ENCODE data around the gene NLRC5.

Gene NLRC5

DNA sequence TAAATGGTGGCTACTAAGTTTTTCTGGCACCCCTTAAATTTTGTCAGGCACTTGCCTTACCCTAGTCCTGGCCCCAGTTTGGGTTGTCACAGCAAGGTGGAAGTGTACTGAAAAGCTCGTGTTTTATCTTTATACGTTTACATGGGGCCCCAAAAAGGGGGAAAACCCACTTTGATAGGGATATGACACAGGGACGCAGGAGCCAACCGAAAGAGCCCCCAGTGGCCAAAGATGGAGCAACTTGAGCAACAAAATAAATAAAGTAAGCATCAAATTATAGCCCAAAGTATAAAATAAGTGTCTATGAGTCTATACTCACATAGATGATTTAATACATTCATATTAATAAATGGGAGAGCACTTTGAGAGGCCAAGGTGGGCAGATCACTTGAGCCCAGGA lies 32.6 kb upstream of the NLRC5 start:
- no peak for DNase-seq (ENCODE audit: insufficient read length, low spot score)
- no peak for FAIRE-seq
- TF ChIP-seq POLR2AphosphoS5 (IDR thresholded peaks at IDR 0.05; ENCODE audit: low read depth, low read length) (no peak), POU2F2 (IDR thresholded peaks at IDR 0.05; ENCODE audit: low read depth, low read length) (no peak), PAX5 (IDR thresholded peaks at IDR 0.05; ENCODE audit: insufficient read depth, low read length, severe bottlenecking) (no peak), SPI1 (IDR thresholded peaks at IDR 0.05; ENCODE audit: low read depth, low read length) (no peak), POLR2A (IDR thresholded peaks at IDR 0.05; ENCODE audit: low read depth, low read length) (no peak), TAF1 (IDR thresholded peaks at IDR 0.05; ENCODE audit: low read depth, low read length) (no peak)

- DNase-seq (ENCODE audit: insufficient read length, low spot score) = no peak
- no peak for FAIRE-seq
- TF ChIP-seq POU2F2 (IDR thresholded peaks at IDR 0.05; ENCODE audit: low read depth, low read length) (no peak), POLR2A (IDR thresholded peaks at IDR 0.05; ENCODE audit: low read depth, low read length) (no peak), SPI1 (IDR thresholded peaks at IDR 0.05; ENCODE audit: low read depth, low read length) (no peak), PAX5 (IDR thresholded peaks at IDR 0.05; ENCODE audit: insufficient read depth, low read length, severe bottlenecking) (no peak), TAF1 (IDR thresholded peaks at IDR 0.05; ENCODE audit: low read depth, low read length) (no peak)
Measured at GRCh38 chr16:56960681-56961281, 28.6 kb upstream of the NLRC5 start.

DNA sequence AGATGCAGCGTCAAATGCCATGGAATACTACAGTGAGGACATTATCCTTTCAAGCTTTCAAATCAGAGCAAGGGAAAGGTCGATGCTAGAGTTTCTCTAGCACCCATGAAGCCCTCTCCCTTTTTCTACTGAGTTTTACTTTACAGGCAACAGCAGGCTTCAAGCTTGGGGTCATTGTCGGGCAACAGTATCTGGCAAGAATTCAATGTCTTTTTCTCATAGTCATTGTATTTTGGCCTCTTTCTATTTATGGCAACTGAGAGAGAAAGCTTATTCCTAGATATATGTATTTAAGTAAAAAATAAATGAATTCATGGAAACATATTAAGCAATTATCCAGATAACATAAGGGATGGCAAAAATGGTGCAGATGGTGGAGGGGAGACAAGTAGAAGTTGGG lies 28.0 kb upstream of the NLRC5 start:
- no peak for FAIRE-seq
- no peak for DNase-seq (ENCODE audit: insufficient read length, low spot score)
- no peak for TF ChIP-seq PAX5 (IDR thresholded peaks at IDR 0.05; ENCODE audit: insufficient read depth, low read length, severe bottlenecking)
- no peak for TF ChIP-seq POLR2AphosphoS5 (IDR thresholded peaks at IDR 0.05; ENCODE audit: low read depth, low read length)

- TF ChIP-seq TAF1 (IDR thresholded peaks at IDR 0.05; ENCODE audit: low read depth, low read length) (no peak), PAX5 (IDR thresholded peaks at IDR 0.05; ENCODE audit: insufficient read depth, low read length, severe bottlenecking) (no peak), SPI1 (IDR thresholded peaks at IDR 0.05; ENCODE audit: low read depth, low read length) (no peak), POLR2AphosphoS5 (IDR thresholded peaks at IDR 0.05; ENCODE audit: low read depth, low read length) (no peak), POLR2A (IDR thresholded peaks at IDR 0.05; ENCODE audit: low read depth, low read length) (no peak), POU2F2 (IDR thresholded peaks at IDR 0.05; ENCODE audit: low read depth, low read length) (no peak)
- no peak for FAIRE-seq
- DNase-seq (ENCODE audit: insufficient read length, low spot score) = no peak
Measured at GRCh38 chr16:56961851-56962281, 27.5 kb upstream of the NLRC5 start, which contains the start of gene CETP. Gene CETP, plus strand, starts transcription at chr16:56961950. Its CDS starts 30 bp downstream, at chr16:56961980.

- TF ChIP-seq PAX5 (IDR thresholded peaks at IDR 0.05; ENCODE audit: insufficient read depth, low read length, severe bottlenecking) (no peak), POU2F2 (IDR thresholded peaks at IDR 0.05; ENCODE audit: low read depth, low read length) (peak; percentile 22; the same call in 1 of the 2 replicates)
- FAIRE-seq (peak; percentile 87), DNase-seq (ENCODE audit: insufficient read length, low spot score) (peak; percentile 76)
Measured at GRCh38 chr16:56964243-56965148, 24.9 kb upstream of the NLRC5 start.

DNA sequence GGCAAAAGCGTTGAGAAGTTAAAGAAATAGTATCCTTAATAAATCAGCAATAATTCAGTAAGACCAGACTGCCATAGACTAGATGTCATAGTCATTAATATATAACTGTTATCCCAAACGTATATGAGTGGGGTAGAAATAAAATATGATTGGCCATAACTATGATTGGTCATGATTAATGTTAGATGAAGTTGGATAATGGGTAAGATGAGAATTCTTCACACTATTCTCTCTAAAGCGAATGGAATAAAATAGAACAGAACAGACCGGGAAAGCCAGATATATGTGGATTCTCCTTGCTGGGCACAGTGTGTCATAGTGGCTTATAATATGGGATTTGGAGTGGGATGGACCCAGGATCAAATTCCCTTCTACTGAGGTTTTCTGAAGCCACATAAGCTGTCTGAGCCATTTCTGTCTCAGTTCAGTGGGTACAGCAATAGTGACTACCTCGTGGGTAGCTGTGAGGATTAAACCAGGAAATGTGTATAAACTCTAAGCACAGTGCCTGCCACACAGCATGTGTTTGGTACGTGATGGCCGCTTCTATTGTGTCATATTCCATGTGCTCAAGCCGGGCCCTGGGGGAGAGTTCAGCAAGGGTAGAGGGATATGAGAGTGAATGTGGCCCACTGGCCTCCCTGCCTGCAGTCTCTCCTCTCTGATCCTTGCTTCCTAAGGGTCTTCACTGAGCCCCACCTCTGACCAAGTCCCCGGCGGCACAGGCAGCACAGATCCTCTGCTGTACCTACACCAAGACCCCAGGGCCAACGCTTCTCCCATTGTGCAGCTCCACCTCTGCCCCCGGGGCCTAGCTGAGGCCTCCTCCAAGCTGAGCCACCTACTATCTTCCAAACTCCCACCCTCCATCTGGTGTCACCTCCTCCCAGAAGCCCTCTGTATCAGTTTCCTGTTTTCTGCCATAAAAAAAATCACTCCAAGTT lies 23.9 kb upstream of the NLRC5 start:
- TF ChIP-seq TAF1 (IDR thresholded peaks at IDR 0.05; ENCODE audit: low read depth, low read length) (no peak), POLR2AphosphoS5 (IDR thresholded peaks at IDR 0.05; ENCODE audit: low read depth, low read length) (no peak), POLR2A (IDR thresholded peaks at IDR 0.05; ENCODE audit: low read depth, low read length) (no peak), POU2F2 (IDR thresholded peaks at IDR 0.05; ENCODE audit: low read depth, low read length) (no peak), PAX5 (IDR thresholded peaks at IDR 0.05; ENCODE audit: insufficient read depth, low read length, severe bottlenecking) (no peak), SPI1 (IDR thresholded peaks at IDR 0.05; ENCODE audit: low read depth, low read length) (no peak)
- FAIRE-seq (peak; percentile 82), DNase-seq (ENCODE audit: insufficient read length, low spot score) (no peak)

- FAIRE-seq (no peak), DNase-seq (ENCODE audit: insufficient read length, low spot score) (no peak)
- TF ChIP-seq POLR2A (IDR thresholded peaks at IDR 0.05; ENCODE audit: low read depth, low read length) = no peak
- TF ChIP-seq PAX5 (IDR thresholded peaks at IDR 0.05; ENCODE audit: insufficient read depth, low read length, severe bottlenecking) = no peak
- TF ChIP-seq POU2F2 (IDR thresholded peaks at IDR 0.05; ENCODE audit: low read depth, low read length) = no peak
- TF ChIP-seq TAF1 (IDR thresholded peaks at IDR 0.05; ENCODE audit: low read depth, low read length) = no peak
- TF ChIP-seq POLR2AphosphoS5 (IDR thresholded peaks at IDR 0.05; ENCODE audit: low read depth, low read length) = no peak
- no peak for TF ChIP-seq SPI1 (IDR thresholded peaks at IDR 0.05; ENCODE audit: low read depth, low read length)
Measured at GRCh38 chr16:56966093-56966475, 23.3 kb upstream of the NLRC5 start.

GRCh38 chr16:56967733-56968132 lies 21.6 kb upstream of the NLRC5 start:
- DNase-seq (ENCODE audit: insufficient read length, low spot score) (no peak), FAIRE-seq (no peak)
- no peak for TF ChIP-seq SPI1 (IDR thresholded peaks at IDR 0.05; ENCODE audit: low read depth, low read length)
- TF ChIP-seq POLR2AphosphoS5 (IDR thresholded peaks at IDR 0.05; ENCODE audit: low read depth, low read length) = no peak
- TF ChIP-seq POU2F2 (IDR thresholded peaks at IDR 0.05; ENCODE audit: low read depth, low read length) = no peak
- TF ChIP-seq TAF1 (IDR thresholded peaks at IDR 0.05; ENCODE audit: low read depth, low read length) = no peak
- no peak for TF ChIP-seq PAX5 (IDR thresholded peaks at IDR 0.05; ENCODE audit: insufficient read depth, low read length, severe bottlenecking)
- no peak for TF ChIP-seq POLR2A (IDR thresholded peaks at IDR 0.05; ENCODE audit: low read depth, low read length)

- FAIRE-seq = no peak
- TF ChIP-seq POLR2AphosphoS5 (IDR thresholded peaks at IDR 0.05; ENCODE audit: low read depth, low read length) (no peak), TAF1 (IDR thresholded peaks at IDR 0.05; ENCODE audit: low read depth, low read length) (no peak), POU2F2 (IDR thresholded peaks at IDR 0.05; ENCODE audit: low read depth, low read length) (no peak), PAX5 (IDR thresholded peaks at IDR 0.05; ENCODE audit: insufficient read depth, low read length, severe bottlenecking) (no peak), POLR2A (IDR thresholded peaks at IDR 0.05; ENCODE audit: low read depth, low read length) (no peak), SPI1 (IDR thresholded peaks at IDR 0.05; ENCODE audit: low read depth, low read length) (no peak)
- no peak for DNase-seq (ENCODE audit: insufficient read length, low spot score)
Measured at GRCh38 chr16:56969769-56970168, 19.6 kb upstream of the NLRC5 start.
